Breast epithelium (tissue), 4 donors: ENCODE data around the gene OSBPL5. TPM values are rescaled to one million over a fixed set of nuclear protein-coding genes. Genes with fewer than 3 reads are reported as not detected.

Experiments used
- DNase-seq, 2 donors: peaks; one replicate each; pipeline ENCODE4 v3.0.0-alpha.2; 2019; ENCODE audit warnings: low spot score in 2 of 2
- H3K27ac ChIP-seq, 2 donors: fragments of 200-600 bp; sonication (generic) in 1 of 2; one replicate each; pipeline ENCODE4 v1.5.1; 2016 to 2019; ENCODE audit warnings: mild to moderate bottlenecking in 1 of 2
- H3K27me3 ChIP-seq, 2 donors: fragments of 200-600 bp; sonication (generic) in 1 of 2; one replicate each; pipeline versions ENCODE4 v1.5.1 to v1.6.0; 2017 to 2019; ENCODE audit warnings: control low read depth in 1 of 2, mild to moderate bottlenecking in 1 of 2
- H3K36me3 ChIP-seq: fragments of 200-600 bp; one replicate; pipeline ENCODE4 v1.5.1; 2019
- H3K4me1 ChIP-seq, 2 donors: fragments of 200-600 bp; sonication (generic); one replicate each; pipeline ENCODE4 v1.5.1; 2016 to 2019; ENCODE audit warnings: control low read depth in 1 of 2
- H3K4me3 ChIP-seq, 3 donors: fragments of 200-600 bp; sonication (generic); 1 replicate in 2 of 3; 2 replicates in 1 of 3; pipeline ENCODE4 v1.5.1; 2016 to 2019; ENCODE audit warnings: mild to moderate bottlenecking in 3 of 3, moderate library complexity in 2 of 3
- H3K9me3 ChIP-seq, 2 donors: fragments of 200-600 bp; sonication (generic) in 1 of 2; one replicate each; pipeline ENCODE4 v1.5.1; 2016 to 2019; ENCODE audit warnings: control low read depth in 1 of 2
- CTCF ChIP-seq, 3 donors: fragments of 450-650 bp; IDR thresholded peaks; one replicate each; pipeline ENCODE4 v1.5.1; 2016 to 2017; ENCODE audit warnings: antibody characterized with exemption in 3 of 3, mild to moderate bottlenecking in 3 of 3, moderate library complexity in 3 of 3
- POLR2A ChIP-seq: fragments of 450-650 bp; IDR thresholded peaks from one replicate; pipeline ENCODE4 v1.6.1; 2016; ENCODE audit warnings: antibody characterized with exemption, mild to moderate bottlenecking, moderate library complexity
- POLR2AphosphoS5 ChIP-seq, 3 donors: sonication (generic); formaldehyde crosslinking; IDR thresholded peaks; one replicate each; pipeline ENCODE4 v1.6.1; 2017; ENCODE audit warnings: antibody characterized with exemption in 3 of 3
- intact Hi-C: fragments of 100-400 bp; cut with DNase I; formaldehyde crosslinking; loops from one replicate; pipeline ENCODE4 v1.15.1; 2023; ENCODE audit warnings: low total_unique reads
- total RNA-seq, 3 donors: library from RNA; depleted of rRNA; stranded (reverse); fragments of >200 nt; gene quantifications; one replicate each; pipeline ENCODE4 v1.1.0, GENCODE V29; 2016

OSBPL5 gene
- total RNA-seq, 3 donors from 2014 or later: 25.3 to 64.2 (median 27.8) TPM

- Histone ChIP-seq H3K36me3 (peaks cover 5% of the 10 kb centered on the region), H3K27ac (peak overlapping the region; percentile 85 to 95), H3K9me3 (no peaks in the 10 kb centered on the region), H3K4me1 (peaks cover 24 to 36% of the 10 kb centered on the region in 2 donors), H3K27me3 (no peaks in the 10 kb centered on the region), H3K4me3 (peak overlapping the region in 1 of 3 donors; percentile 45)
- peak; percentile 36 to 92 (median 63) for TF ChIP-seq POLR2AphosphoS5 (IDR thresholded peaks at IDR 0.05)
- TF ChIP-seq POLR2A: no peak
- no peak for TF ChIP-seq CTCF (IDR thresholded peaks at IDR 0.05)
- intact Hi-C loops: no loop called here
- peak; percentile 81 to 93 for DNase-seq
Measured at GRCh38 chr11:3123761-3124733, 41.1 kb downstream of the OSBPL5 start.

- H3K4me3 ChIP-seq: peak overlapping the region in 1 of 3 donors; percentile 45
- no peaks in the 10 kb centered on the region for H3K9me3 ChIP-seq
- H3K27ac ChIP-seq: peak overlapping the region; percentile 85 to 95
- H3K4me1 ChIP-seq: peaks cover 24 to 36% of the 10 kb centered on the region in 2 donors
- TF ChIP-seq CTCF (IDR thresholded peaks at IDR 0.05) (peak in 1 of 3 donors; percentile 13), POLR2A (no peak), POLR2AphosphoS5 (IDR thresholded peaks at IDR 0.05) (peak in 1 of 3 donors; percentile 26)
- intact Hi-C loops: no loop called here
- peak; percentile 78 to 79 for DNase-seq
- H3K27me3 ChIP-seq: no peaks in the 10 kb centered on the region
- peaks cover 5% of the 10 kb centered on the region for H3K36me3 ChIP-seq
Measured at GRCh38 chr11:3123305-3123704, 41.8 kb downstream of the OSBPL5 start.

- intact Hi-C loops: no loop called here
- peak in 1 of 2 donors; percentile 43 for DNase-seq
- peak overlapping the region; percentile 85 to 95 for H3K27ac ChIP-seq
- H3K4me1 ChIP-seq: peaks cover 24 to 35% of the 10 kb centered on the region in 2 donors
- TF ChIP-seq POLR2AphosphoS5 (IDR thresholded peaks at IDR 0.05) (no peak), CTCF (IDR thresholded peaks at IDR 0.05) (no peak), POLR2A (no peak)
- no peak overlapping the region for H3K4me3 ChIP-seq
- peaks cover 5% of the 10 kb centered on the region for H3K36me3 ChIP-seq
- no peaks in the 10 kb centered on the region for H3K27me3 ChIP-seq
- H3K9me3 ChIP-seq: no peaks in the 10 kb centered on the region
Measured at GRCh38 chr11:3122775-3123201, 42.3 kb downstream of the OSBPL5 start.

- Histone ChIP-seq H3K36me3 (peaks cover 5% of the 10 kb centered on the region), H3K4me1 (peaks cover 21 to 29% of the 10 kb centered on the region in 2 donors), H3K27me3 (no peaks in the 10 kb centered on the region), H3K4me3 (no peak overlapping the region), H3K27ac (peak overlapping the region in 1 of 2 donors; percentile 95), H3K9me3 (no peaks in the 10 kb centered on the region)
- DNase-seq: peak in 1 of 2 donors; percentile 50
- TF ChIP-seq POLR2AphosphoS5 (IDR thresholded peaks at IDR 0.05) (no peak), POLR2A (no peak), CTCF (IDR thresholded peaks at IDR 0.05) (no peak)
- intact Hi-C loops: no loop called here
Measured at GRCh38 chr11:3121931-3122774, 43.0 kb downstream of the OSBPL5 start.
